Esophagus squamous epithelium (tissue), 5 donors: ENCODE measurements around the gene KRT24. TPM values are rescaled to one million over a fixed set of nuclear protein-coding genes. Genes with fewer than 3 reads are reported as not detected.

Experiments used
- DNase-seq: peaks from one replicate; lab custom pipeline; 2025; lab: John Stamatoyannopoulos, UW
- H3K27ac ChIP-seq, 4 donors: fragments of 200-600 bp; sonication (generic); one replicate each; pipeline ENCODE4 v1.5.1; 2016 to 2019; ENCODE audit warnings: mild to moderate bottlenecking in 1 of 4
- H3K27me3 ChIP-seq, 4 donors: fragments of 200-600 bp; sonication (generic); 1 replicate in 3 of 4; 2 replicates in 1 of 4; pipeline versions ENCODE4 v1.5.1 to v1.6.0; 2017 to 2021; ENCODE audit warnings: antibody characterized with exemption in 1 of 4
- H3K36me3 ChIP-seq, 3 donors: fragments of 200-600 bp; sonication (generic); one replicate each; pipeline ENCODE4 v1.5.1; 2016 to 2019
- H3K4me1 ChIP-seq, 3 donors: fragments of 200-600 bp; sonication (generic); one replicate each; pipeline ENCODE4 v1.5.1; 2017 to 2019
- H3K4me3 ChIP-seq, 4 donors: fragments of 200-600 bp; sonication (generic); 1 replicate in 3 of 4; 2 replicates in 1 of 4; pipeline ENCODE4 v1.5.1; 2016 to 2019; ENCODE audit warnings: mild to moderate bottlenecking in 2 of 4, moderate library complexity in 1 of 4
- H3K9me3 ChIP-seq, 3 donors: fragments of 200-600 bp; sonication (generic); one replicate each; pipeline ENCODE4 v1.5.1; 2016 to 2019
- POLR2A ChIP-seq, 4 donors: fragments of 450-650 bp; IDR thresholded peaks; one replicate each; pipeline ENCODE4 v1.6.1; 2017; ENCODE audit warnings: antibody characterized with exemption in 4 of 4, mild to moderate bottlenecking in 4 of 4, moderate library complexity in 3 of 4
- WGBS, 2 donors: methylation state at CpG; one replicate each; pipeline ENCODE4 v1.1.5; 2018; 5-methylcytosine and 5-hydroxymethylcytosine counted together
- intact Hi-C: fragments of 100-400 bp; cut with DNase I; formaldehyde crosslinking; loops from one replicate; pipeline ENCODE4 v1.15.0; 2022
- total RNA-seq, 4 donors: library from RNA; depleted of rRNA; stranded (reverse); fragments of >200 nt; gene quantifications; one replicate each; pipeline ENCODE4 v1.1.0, GENCODE V29; 2016
- TF ChIP-seq, protein P1 (sequence below), 6 experiments: fragments of 450-650 bp in 4 of 6; fragments of 200-600 bp in 2 of 6; sonication (generic) in 2 of 6; IDR thresholded peaks; one replicate each; pipeline ENCODE4 v1.5.1; 2016 to 2019; ENCODE audit warnings: antibody characterized with exemption in 6 of 6, mild to moderate bottlenecking in 4 of 6, moderate library complexity in 4 of 6
- donor health status: DM: yes; HTN: yes; CAD: no.

Gene KRT24
- total RNA-seq, 4 donors from 2014 or later, result 5.5 to 369 (median 23.4) TPM

DNA sequence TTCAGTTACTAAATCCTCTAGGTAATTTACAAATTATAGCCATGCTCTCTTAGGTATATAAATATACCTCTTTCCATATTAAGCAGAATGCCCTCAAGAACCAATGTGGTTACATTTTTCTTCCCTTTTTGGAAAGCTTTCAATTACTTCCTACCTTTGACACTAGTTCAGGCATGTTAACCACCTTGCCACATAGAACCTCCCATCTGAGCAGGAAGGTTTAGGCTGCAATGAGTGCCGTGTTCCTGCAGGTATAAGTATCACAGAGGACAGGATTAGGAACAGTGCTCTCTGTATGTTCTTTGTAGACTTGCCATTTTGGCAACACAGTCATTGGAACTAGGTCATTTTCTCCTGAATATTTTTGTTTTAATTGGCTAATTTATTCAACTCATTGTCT is 31.5 kb upstream of the KRT24 start:
- 40 to 50% methylated on average over 1 of the region's 1 CpG for WGBS, 2 donors
- peaks cover 0 to 13% (median 0%) of the 10 kb centered on the region in 4 donors for H3K27me3 ChIP-seq
- no peak for DNase-seq
- no peaks in the 10 kb centered on the region for H3K9me3 ChIP-seq
- no peak for TF ChIP-seq POLR2A (IDR thresholded peaks at IDR 0.05)
- TF ChIP-seq, protein P1, sequence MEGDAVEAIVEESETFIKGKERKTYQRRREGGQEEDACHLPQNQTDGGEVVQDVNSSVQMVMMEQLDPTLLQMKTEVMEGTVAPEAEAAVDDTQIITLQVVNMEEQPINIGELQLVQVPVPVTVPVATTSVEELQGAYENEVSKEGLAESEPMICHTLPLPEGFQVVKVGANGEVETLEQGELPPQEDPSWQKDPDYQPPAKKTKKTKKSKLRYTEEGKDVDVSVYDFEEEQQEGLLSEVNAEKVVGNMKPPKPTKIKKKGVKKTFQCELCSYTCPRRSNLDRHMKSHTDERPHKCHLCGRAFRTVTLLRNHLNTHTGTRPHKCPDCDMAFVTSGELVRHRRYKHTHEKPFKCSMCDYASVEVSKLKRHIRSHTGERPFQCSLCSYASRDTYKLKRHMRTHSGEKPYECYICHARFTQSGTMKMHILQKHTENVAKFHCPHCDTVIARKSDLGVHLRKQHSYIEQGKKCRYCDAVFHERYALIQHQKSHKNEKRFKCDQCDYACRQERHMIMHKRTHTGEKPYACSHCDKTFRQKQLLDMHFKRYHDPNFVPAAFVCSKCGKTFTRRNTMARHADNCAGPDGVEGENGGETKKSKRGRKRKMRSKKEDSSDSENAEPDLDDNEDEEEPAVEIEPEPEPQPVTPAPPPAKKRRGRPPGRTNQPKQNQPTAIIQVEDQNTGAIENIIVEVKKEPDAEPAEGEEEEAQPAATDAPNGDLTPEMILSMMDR (IDR thresholded peaks at IDR 0.05), result peak in 3 of 6 experiments; percentile 12 to 29 (median 15)
- H3K4me1 ChIP-seq, result peaks cover 0 to 14% (median 0%) of the 10 kb centered on the region in 3 donors
- H3K4me3 ChIP-seq, result no peak overlapping the region
- no peaks in the 10 kb centered on the region for H3K36me3 ChIP-seq
- peak overlapping the region in 2 of 4 donors; percentile 5 to 59 for H3K27ac ChIP-seq
- intact Hi-C loops, result no loop called here

DNA sequence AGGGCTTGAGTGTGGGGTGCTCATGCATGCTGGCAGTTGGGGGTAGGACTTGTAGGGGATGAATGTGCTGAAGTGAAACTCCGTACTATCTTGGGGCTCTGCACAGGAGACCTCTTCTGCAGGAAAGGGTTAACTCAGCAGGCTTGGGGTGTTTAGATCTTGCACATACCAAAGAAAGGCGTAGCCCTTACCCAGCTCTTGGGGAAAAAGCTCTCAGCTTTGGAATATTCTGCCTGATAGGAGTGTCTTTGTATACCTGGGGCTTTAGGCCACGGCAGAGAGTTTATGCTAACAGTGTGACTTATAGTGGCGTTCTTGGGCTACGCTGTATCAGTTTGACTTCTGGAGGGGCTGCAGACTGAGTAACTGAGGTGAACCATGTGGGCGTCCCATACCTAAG is 30.5 kb upstream of the KRT24 start:
- TF ChIP-seq, protein P1 (IDR thresholded peaks at IDR 0.05), result no peak
- TF ChIP-seq POLR2A (IDR thresholded peaks at IDR 0.05), result no peak
- Histone ChIP-seq H3K27ac (no peak overlapping the region), H3K9me3 (no peaks in the 10 kb centered on the region), H3K4me3 (no peak overlapping the region), H3K36me3 (no peaks in the 10 kb centered on the region), H3K27me3 (peaks cover 0 to 13% (median 0%) of the 10 kb centered on the region in 4 donors), H3K4me1 (peaks cover 0 to 14% (median 0%) of the 10 kb centered on the region in 3 donors)
- intact Hi-C loops, result no loop called here
- DNase-seq, result no peak
- WGBS, 2 donors, result 78 to 81% methylated on average over 4 to 6 of the region's 6 CpGs

DNA sequence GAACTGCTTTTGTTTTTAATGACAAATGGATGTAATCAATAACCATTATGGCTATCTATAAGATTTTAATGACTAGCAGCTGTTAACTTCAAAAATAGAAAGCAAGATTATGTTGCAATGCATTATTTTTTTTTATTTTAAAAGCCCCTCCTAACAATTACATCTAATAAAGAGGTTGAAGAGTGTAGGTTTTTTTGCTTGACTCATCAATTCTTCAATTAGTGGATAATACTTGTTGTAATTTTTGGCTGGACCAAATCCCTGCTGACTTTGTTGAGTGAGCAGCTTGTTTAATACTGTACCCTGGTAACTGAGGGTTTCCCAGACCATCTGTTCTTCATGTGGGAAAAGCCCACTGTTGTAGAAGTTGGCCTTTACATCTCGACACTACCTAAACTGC is 27.4 kb upstream of the KRT24 start:
- H3K9me3 ChIP-seq, result no peaks in the 10 kb centered on the region
- no peak overlapping the region for H3K27ac ChIP-seq
- TF ChIP-seq POLR2A (IDR thresholded peaks at IDR 0.05), result no peak
- TF ChIP-seq, protein P1 (IDR thresholded peaks at IDR 0.05), result no peak
- H3K27me3 ChIP-seq, result peaks cover 0 to 13% (median 0%) of the 10 kb centered on the region in 4 donors
- WGBS, 2 donors, result 77 to 86% methylated on average over 1 of the region's 1 CpG
- H3K4me1 ChIP-seq, result peaks cover 0 to 28% (median 0%) of the 10 kb centered on the region in 3 donors
- intact Hi-C loops, result no loop called here
- H3K4me3 ChIP-seq, result no peak overlapping the region
- no peak for DNase-seq
- H3K36me3 ChIP-seq, result no peaks in the 10 kb centered on the region

- peaks cover 0 to 15% (median 0%) of the 10 kb centered on the region in 4 donors for H3K27me3 ChIP-seq
- TF ChIP-seq, protein P1 (IDR thresholded peaks at IDR 0.05), result no peak
- TF ChIP-seq POLR2A (IDR thresholded peaks at IDR 0.05), result no peak
- H3K27ac ChIP-seq, result peak overlapping the region in 2 of 4 donors; percentile 45 to 61
- H3K36me3 ChIP-seq, result no peaks in the 10 kb centered on the region
- peak overlapping the region in 2 of 4 donors; percentile 3 to 25 for H3K4me3 ChIP-seq
- WGBS, 2 donors, result 28 to 39% methylated on average over 8 of the region's 8 CpGs
- DNase-seq, result no peak
- intact Hi-C loops, result no loop called here
- H3K9me3 ChIP-seq, result no peaks in the 10 kb centered on the region
- H3K4me1 ChIP-seq, result peaks cover 0 to 14% (median 0%) of the 10 kb centered on the region in 3 donors
These were observed 24.1 kb upstream of the KRT24 start for GRCh38 chr17:40727447-40728231.

DNA sequence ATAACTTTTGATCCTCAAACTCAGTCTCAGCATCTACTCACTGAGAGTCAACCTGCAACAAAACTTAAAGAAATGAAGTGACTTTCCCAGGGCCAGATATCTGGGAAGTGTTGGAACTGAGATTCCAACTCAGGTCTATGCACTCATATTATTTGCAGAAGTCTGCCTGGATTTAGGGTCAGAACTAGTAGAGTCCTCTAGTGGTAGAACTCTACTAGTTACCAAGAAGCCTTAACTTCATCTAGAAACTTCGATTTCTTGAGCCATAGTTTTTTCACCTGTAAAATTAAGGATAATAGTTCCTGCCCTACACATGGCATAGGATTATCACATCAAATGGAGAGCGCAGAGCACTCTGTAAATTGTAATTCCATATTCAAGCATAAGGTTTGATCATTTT is 23.4 kb upstream of the KRT24 start:
- Histone ChIP-seq H3K4me1 (peaks cover 0 to 14% (median 0%) of the 10 kb centered on the region in 3 donors), H3K36me3 (no peaks in the 10 kb centered on the region), H3K27me3 (peaks cover 0 to 15% (median 0%) of the 10 kb centered on the region in 4 donors), H3K4me3 (no peak overlapping the region), H3K9me3 (no peaks in the 10 kb centered on the region), H3K27ac (no peak overlapping the region)
- 67 to 78% methylated on average over 2 of the region's 2 CpGs for WGBS, 2 donors
- TF ChIP-seq, protein P1 (IDR thresholded peaks at IDR 0.05), result peak in 5 of 6 experiments; percentile 17 to 53 (median 27)
- TF ChIP-seq POLR2A (IDR thresholded peaks at IDR 0.05), result no peak
- intact Hi-C loops, result no loop called here
- no peak for DNase-seq
